Testis (tissue), 2 donors: Measurements from ENCODE around the gene SUFU.

Experiments
- CTCF ChIP-seq, 3 experiments: fragments of 450-650 bp in 2 of 3; fragments of 200-600 bp in 1 of 3; sonication (generic) in 1 of 3; IDR thresholded peaks; one replicate each; pipeline ENCODE4 v1.5.1; 2016 to 2019; ENCODE audit warnings: antibody characterized with exemption in 3 of 3, mild to moderate bottlenecking in 2 of 3, moderate library complexity in 1 of 3
- POLR2A ChIP-seq: fragments of 450-650 bp; IDR thresholded peaks from one replicate; pipeline ENCODE4 v1.6.1; 2017; ENCODE audit warnings: antibody characterized with exemption, mild to moderate bottlenecking, moderate library complexity

GRCh38 chr10:102515724-102516123 is 12.0 kb downstream of the SUFU start:
- no peak for TF ChIP-seq CTCF (IDR thresholded peaks at IDR 0.05)
- no peak for TF ChIP-seq POLR2A
